PC-9 (cell line): ENCODE results near the gene HHATL.

ENCODE experiments used
- EZH2 ChIP-seq: fragments of 200-600 bp; sonication (generic); IDR thresholded peaks from 2 replicates; pipeline ENCODE4 v1.8.0; 2017; ENCODE audit warnings: antibody characterized with exemption, low read depth
- TF ChIP-seq, protein P1 (sequence below): fragments of 200-600 bp; sonication (generic); conservative IDR thresholded peaks from 2 replicates; pipeline ENCODE4 v1.6.1; 2017; ENCODE audit warnings: mixed run types, antibody characterized with exemption, mild to moderate bottlenecking, moderate library complexity

DNA sequence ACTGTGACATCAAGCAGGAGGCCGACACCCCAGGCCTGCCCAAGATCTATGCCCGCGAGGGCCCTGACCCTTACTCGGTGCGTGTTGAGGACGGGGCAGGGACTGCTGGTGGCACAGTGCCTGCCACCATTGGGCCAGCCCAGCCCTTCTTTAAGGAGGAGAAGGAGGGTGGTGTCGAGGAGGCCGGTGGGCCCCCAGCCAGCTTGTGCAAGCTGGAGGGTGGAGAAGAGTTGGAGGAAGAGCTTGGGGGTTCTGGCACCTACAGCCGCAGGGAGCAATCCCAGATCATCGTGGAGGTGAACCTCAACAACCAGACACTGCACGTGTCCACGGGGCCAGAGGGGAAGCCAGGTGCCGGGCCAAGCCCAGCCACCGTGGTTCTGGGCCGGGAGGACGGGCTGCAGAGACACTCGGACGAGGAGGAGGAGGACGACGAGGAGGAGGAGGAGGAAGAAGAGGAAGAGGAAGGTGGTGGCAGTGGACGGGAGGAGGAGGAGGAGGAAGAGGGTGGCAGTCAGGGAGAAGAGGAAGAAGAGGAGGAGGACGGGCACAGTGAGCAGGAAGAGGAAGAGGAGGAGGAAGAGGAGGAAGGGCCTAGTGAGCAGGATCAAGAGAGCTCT lies 43.7 kb downstream of the HHATL start:
- TF ChIP-seq, protein P1, sequence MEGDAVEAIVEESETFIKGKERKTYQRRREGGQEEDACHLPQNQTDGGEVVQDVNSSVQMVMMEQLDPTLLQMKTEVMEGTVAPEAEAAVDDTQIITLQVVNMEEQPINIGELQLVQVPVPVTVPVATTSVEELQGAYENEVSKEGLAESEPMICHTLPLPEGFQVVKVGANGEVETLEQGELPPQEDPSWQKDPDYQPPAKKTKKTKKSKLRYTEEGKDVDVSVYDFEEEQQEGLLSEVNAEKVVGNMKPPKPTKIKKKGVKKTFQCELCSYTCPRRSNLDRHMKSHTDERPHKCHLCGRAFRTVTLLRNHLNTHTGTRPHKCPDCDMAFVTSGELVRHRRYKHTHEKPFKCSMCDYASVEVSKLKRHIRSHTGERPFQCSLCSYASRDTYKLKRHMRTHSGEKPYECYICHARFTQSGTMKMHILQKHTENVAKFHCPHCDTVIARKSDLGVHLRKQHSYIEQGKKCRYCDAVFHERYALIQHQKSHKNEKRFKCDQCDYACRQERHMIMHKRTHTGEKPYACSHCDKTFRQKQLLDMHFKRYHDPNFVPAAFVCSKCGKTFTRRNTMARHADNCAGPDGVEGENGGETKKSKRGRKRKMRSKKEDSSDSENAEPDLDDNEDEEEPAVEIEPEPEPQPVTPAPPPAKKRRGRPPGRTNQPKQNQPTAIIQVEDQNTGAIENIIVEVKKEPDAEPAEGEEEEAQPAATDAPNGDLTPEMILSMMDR = no peak
- no peak for TF ChIP-seq EZH2
